Islet precursor cell (in vitro differentiated cells): ENCODE data around the gene WDR86.

Source experiments
- DNase-seq: peaks from one replicate; pipeline ENCODE4 v3.0.0-alpha.2; 2018

Gene WDR86

GRCh38 chr7:151426904-151427704, 17.3 kb upstream of the WDR86 start:
- no peak for DNase-seq

- no peak for DNase-seq
Observed at GRCh38 chr7:151426441-151426903, 16.6 kb upstream of the WDR86 start.

GRCh38 chr7:151425670-151426440, 16.0 kb upstream of the WDR86 start:
- no peak for DNase-seq

GRCh38 chr7:151424799-151425198, 15.0 kb upstream of the WDR86 start:
- DNase-seq = no peak

- DNase-seq = no peak
Observed at GRCh38 chr7:151423936-151424335, 14.1 kb upstream of the WDR86 start.

GRCh38 chr7:151423226-151423625, 13.4 kb upstream of the WDR86 start:
- DNase-seq = no peak

GRCh38 chr7:151422212-151422611, 12.4 kb upstream of the WDR86 start:
- no peak for DNase-seq

- DNase-seq = peak; percentile 59
Observed at GRCh38 chr7:151420144-151420543, 10.3 kb upstream of the WDR86 start.

GRCh38 chr7:151416941-151417315, 7.1 kb upstream of the WDR86 start:
- DNase-seq = peak; percentile 84

GRCh38 chr7:151416112-151416940, 6.5 kb upstream of the WDR86 start:
- peak; percentile 61 for DNase-seq

GRCh38 chr7:151415375-151416105, 5.7 kb upstream of the WDR86 start:
- no peak for DNase-seq

- no peak for DNase-seq
Observed at GRCh38 chr7:151413241-151413640, 3.4 kb upstream of the WDR86 start.

- no peak for DNase-seq
Observed at GRCh38 chr7:151412318-151412717, 2.5 kb upstream of the WDR86 start.

- no peak for DNase-seq
Observed at GRCh38 chr7:151411551-151411950, 1.7 kb upstream of the WDR86 start.

GRCh38 chr7:151410405-151411390, 860 bp upstream of the WDR86 start:
- peak; percentile 75 for DNase-seq

- DNase-seq = peak; percentile 75
Observed at GRCh38 chr7:151408839-151409666, 785 bp downstream of the WDR86 start.

GRCh38 chr7:151408498-151408838, 1.4 kb downstream of the WDR86 start:
- DNase-seq = no peak

- DNase-seq = no peak
Observed at GRCh38 chr7:151406886-151407583, 2.8 kb downstream of the WDR86 start.

- no peak for DNase-seq
Observed at GRCh38 chr7:151406051-151406875, 3.6 kb downstream of the WDR86 start.
